Neural cell (in vitro differentiated cells): ENCODE measurements around the gene TPP1.

Experiments
- CTCF ChIP-seq: fragments of 450-650 bp; IDR thresholded peaks from 2 replicates; pipeline ENCODE4 v1.5.1; 2014; ENCODE audit warnings: antibody characterized with exemption, mild to moderate bottlenecking, moderate library complexity; ENCODE audit not compliant: poor library complexity, severe bottlenecking
- EP300 ChIP-seq: fragments of 450-650 bp; conservative IDR thresholded peaks from 2 replicates; pipeline ENCODE4 v1.6.1; 2014; ENCODE audit warnings: antibody characterized with exemption, mild to moderate bottlenecking, moderate library complexity; ENCODE audit not compliant: poor library complexity, severe bottlenecking
- EZH2 ChIP-seq: fragments of 200-600, 300-800 bp; shearing (Covaris generic), sonication (generic); IDR thresholded peaks from 2 replicates; pipeline ENCODE4 v1.6.1; 2014; ENCODE audit warnings: antibody characterized with exemption, low read length, borderline replicate concordance, mild to moderate bottlenecking; ENCODE audit not compliant: insufficient read depth, poor library complexity, severe bottlenecking
- POLR2AphosphoS5 ChIP-seq: IDR thresholded peaks from 2 replicates; pipeline ENCODE4 v1.6.1; 2012
- RAD21 ChIP-seq: fragments of 450-650 bp; conservative IDR thresholded peaks from 2 replicates; pipeline ENCODE4 v1.6.1; 2014; ENCODE audit warnings: antibody characterized with exemption, mild to moderate bottlenecking, moderate library complexity

GRCh38 chr11:6625832-6626420, 6.7 kb upstream of the TPP1 start:
- TF ChIP-seq CTCF: no peak
- no peak for TF ChIP-seq POLR2AphosphoS5
- TF ChIP-seq EZH2: no peak
- no peak for TF ChIP-seq RAD21
- TF ChIP-seq EP300: no peak
